Raji (cell line): Measurements from ENCODE around the gene AATF.

Source experiments
- POLR2A ChIP-seq: IDR thresholded peaks from 2 replicates; pipeline ENCODE4 v1.6.1; 2011; ENCODE audit warnings: low read depth, low read length, control low read depth; ENCODE audit not compliant: insufficient read depth

The AATF gene

DNA sequence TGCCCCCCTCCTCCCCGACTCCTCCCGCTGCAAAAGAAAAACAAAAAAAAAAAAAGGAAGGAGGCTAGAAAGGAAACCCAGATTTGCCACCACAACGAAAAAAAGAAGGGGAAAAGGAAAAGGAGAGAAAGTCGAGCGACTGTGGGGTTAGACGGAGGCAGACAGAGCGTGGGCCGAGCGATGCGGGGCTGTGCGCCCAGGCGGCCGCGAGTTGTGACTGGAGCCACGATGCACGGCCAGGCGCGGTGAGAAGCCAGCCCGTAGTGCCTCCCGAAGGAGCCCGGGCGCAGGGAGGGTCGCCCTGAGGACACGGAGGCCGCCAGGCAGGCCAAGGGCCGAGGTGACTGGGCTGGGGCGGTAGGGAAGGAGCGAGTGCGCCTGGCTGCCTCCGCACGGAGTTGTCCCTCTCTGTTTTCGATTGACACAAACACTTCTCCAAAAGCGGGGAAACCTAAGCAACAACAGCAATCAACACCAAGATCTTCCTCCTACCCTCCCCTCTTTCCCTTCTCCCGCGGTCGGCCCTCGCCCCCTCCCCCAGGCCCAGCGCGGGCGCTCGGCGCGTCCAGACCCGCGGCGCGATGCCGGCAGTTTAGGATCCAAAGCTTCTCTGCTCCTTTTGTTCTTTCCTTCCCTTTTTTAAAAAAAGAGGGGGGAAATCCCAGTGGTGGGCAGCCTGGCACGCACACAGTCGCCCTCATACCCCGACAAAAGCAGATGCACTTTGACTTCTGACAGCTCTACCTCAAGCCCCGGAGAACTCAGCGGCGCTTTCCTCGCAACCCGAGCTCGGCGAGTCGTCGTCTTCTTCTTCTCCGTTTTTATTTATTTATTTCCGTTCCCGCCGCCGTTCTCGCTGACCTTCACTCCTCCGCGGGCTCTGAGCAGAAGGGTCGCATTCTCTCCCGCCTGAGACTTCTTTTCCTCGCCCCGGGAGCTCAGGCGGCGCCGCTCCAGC, 11.5 kb upstream of the AATF start, which contains the start of gene LHX1:
LHX1 (plus strand) TSS at position 475 of the 958 bp plus-strand sequence. CDS start 723 bp downstream, outside the sequence.
- TF ChIP-seq POLR2A: no peak

GRCh38 chr17:36937959-36938565, 10.7 kb upstream of the AATF start:
- TF ChIP-seq POLR2A: no peak

GRCh38 chr17:36938566-36939051, 10.1 kb upstream of the AATF start:
- TF ChIP-seq POLR2A: no peak

DNA sequence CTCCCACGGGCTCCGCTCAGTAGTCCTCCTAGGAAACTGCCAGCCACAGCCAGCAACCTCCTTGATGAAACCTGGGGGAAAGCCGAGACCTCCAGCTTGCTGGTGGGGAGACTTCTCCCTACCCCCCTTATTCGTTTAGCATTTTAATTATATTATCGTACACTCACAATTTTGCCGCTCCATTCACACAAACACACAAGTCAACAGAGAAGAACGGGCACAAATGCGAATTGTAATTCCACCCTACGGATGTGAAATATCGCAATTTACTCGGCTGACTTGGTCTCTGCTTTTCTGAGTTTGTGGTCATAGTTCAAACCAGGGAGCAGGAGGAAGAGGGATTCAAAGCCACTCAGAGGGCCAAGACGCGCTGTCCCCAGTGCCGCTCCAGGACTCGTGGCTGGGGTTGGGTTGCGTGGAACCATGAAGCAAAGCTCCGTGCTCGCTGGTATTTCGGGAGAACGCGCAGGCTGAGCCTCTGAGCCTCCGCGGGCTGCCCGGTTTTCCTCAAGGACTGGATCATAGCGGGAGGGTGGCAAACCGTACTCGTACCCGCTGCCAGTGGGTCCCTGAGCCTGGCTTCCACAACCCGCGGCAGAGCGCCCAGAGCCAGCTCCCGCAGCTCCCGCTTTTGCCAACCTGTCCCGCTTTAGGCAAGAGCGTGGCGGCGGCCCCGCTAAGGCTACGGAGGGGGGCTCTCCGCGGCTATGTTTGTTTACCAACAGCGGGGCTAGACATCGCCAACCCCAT, 9.5 kb upstream of the AATF start:
- TF ChIP-seq POLR2A: no peak

DNA sequence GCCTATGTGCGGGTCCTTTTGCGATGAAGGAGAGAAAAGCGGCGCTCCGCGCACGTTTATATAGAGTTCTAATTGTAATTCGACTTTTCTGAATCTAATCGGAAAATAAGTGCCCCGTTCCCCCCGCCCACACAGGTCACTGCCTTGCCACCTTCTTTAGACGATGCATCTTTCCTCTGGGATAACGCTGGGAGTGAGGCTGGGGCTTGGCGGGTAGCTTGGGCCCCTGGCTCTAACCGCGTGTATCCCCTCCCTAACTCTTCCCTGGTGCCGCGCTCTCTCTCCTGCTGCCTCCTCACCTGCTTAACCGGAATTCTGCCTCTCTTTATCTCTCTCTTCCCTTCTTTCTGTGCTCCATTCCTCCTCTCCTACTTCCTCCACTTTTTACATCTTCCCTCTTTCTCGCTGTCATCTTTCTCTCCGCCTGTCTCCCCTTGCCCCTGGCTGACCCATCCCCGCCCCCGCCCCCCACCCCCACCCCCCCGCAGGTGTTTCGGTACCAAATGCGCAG, 8.9 kb upstream of the AATF start:
- TF ChIP-seq POLR2A: no peak

DNA sequence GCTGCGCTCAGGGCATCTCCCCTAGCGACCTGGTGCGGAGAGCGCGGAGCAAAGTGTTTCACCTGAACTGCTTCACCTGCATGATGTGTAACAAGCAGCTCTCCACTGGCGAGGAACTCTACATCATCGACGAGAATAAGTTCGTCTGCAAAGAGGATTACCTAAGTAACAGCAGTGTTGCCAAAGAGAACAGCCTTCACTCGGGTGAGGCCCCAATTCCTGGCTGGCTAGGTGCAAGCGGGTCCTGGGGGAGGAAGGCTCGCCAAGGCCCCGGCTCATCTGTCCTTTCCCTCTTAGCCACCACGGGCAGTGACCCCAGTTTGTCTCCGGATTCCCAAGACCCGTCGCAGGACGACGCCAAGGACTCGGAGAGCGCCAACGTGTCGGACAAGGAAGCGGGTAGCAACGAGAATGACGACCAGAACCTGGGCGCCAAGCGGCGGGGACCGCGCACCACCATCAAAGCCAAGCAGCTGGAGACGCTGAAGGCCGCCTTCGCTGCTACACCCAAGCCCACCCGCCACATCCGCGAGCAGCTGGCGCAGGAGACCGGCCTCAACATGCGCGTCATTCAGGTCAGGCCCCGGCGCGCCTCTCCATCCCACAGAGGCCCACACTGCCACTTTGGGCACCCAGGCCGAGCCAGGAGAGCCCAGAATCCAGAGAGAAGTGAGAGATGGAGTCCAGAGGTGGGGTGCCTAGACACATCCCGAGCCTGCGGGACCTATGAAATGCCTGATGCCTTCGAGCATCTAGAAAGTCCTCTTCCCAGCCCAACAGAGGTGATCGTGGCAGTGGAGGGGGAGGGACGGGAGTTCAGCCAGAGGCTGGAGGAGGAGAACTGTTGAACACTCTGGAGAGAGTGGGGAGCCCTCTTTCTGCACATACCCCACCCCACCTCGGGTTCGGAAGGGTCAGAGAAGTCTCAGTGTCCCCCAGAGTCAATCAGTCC, 8.2 kb upstream of the AATF start:
- TF ChIP-seq POLR2A: no peak

- no peak for TF ChIP-seq POLR2A
Measured at GRCh38 chr17:36941265-36942010, 7.3 kb upstream of the AATF start.

DNA sequence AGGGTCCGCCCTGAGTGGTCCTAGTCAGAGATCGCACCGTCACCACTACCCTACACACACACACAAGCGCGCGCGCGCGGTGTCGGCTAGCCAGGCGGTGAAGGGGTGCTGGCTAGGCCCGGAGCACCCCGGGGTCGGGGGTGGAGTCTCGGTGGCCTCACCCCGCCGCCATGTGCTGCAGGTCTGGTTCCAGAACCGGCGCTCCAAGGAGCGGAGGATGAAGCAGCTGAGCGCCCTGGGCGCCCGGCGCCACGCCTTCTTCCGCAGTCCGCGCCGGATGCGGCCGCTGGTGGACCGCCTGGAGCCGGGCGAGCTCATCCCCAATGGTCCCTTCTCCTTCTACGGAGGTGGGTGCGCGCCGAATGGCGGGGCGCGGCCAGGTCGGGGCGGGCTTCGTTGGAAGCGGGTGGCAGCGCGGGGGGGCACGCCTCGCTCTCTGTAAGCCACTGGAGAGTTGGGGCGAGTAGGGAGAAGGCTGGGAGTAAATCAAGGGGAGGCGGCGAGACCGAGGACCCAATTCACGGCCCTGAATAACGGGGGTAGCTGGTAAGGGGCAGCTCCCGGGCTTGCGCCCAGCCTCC, 6.6 kb upstream of the AATF start:
- TF ChIP-seq POLR2A: no peak

GRCh38 chr17:36942631-36943125, 6.1 kb upstream of the AATF start:
- TF ChIP-seq POLR2A: no peak

DNA sequence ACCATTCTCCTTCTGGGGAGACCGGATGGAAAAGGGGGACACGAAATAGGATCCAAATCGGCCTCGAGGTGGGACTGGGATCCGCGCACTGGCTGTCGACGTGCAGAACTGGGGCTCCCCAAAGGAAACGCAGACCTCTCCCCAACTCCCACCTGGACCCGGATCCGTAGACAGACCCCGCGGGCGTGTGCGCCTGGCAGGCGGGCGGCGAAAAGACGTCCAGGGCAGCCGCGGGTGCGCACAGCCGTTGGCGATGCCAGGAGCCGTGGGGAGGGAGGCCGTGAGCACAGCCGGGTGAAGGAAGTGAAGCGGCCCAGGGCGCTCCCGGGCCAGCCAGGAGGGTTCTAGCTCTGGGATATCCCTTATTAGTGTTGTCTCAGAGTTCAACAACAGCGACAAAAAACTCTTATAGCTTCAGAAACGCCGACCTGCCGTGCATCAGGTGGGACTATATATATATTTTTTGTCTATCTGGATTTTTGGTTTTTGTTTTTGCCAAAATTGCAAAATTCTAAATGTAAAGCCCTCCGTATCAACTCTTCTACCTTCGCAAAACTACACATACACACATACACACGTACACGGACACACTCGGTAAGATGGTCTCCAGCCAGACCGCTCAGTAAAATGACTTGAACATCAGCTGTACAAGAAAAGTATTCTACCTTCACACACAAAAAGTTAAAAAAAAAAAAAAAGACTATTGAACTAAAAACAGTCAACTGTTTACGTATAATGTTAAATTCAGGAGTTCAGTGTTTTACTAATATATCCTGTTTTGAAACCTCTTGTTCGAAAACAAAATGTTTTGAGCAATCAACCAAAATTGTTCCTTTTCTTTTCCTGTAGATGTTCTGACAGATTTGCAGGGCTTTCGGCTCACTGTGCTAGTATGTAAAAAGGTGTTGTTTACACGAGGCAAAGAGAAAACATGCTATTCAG, 5.2 kb upstream of the AATF start:
- TF ChIP-seq POLR2A: no peak

- no peak for TF ChIP-seq POLR2A
Measured at GRCh38 chr17:36944553-36944952, 4.2 kb upstream of the AATF start.

DNA sequence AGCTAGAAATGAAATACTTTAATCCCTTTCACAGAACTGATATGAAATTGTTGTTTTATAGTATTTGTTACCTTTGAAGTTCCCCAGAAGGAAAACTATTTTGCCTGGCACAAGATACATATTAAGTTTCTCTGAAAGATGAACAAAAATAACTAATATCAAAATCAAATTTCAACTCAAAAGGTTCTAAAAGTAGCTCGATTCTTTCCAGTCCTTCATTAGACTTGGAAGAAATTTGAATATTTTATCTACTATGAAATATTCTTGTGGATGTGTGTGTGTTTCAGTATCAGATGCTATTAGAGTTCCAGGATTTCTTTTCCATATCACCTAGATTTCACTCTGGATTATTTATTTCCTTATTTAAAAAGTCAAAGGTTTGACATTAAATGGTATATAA, 3.6 kb upstream of the AATF start:
- no peak for TF ChIP-seq POLR2A
